Central memory CD4-positive, alpha-beta T cell (primary cell): Measurements from ENCODE around the gene ACSM5.

ENCODE experiments used
- DNase-seq: peaks from one replicate; pipeline ENCODE4 v3.0.0; 2022
- total RNA-seq, 3 experiments: gene quantifications; one replicate each; lab custom pipeline; 2026; lab: John Stamatoyannopoulos, UW

ACSM5 gene, protein sequence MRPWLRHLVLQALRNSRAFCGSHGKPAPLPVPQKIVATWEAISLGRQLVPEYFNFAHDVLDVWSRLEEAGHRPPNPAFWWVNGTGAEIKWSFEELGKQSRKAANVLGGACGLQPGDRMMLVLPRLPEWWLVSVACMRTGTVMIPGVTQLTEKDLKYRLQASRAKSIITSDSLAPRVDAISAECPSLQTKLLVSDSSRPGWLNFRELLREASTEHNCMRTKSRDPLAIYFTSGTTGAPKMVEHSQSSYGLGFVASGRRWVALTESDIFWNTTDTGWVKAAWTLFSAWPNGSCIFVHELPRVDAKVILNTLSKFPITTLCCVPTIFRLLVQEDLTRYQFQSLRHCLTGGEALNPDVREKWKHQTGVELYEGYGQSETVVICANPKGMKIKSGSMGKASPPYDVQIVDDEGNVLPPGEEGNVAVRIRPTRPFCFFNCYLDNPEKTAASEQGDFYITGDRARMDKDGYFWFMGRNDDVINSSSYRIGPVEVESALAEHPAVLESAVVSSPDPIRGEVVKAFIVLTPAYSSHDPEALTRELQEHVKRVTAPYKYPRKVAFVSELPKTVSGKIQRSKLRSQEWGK
- total RNA-seq: 0 reads per million in 3 experiments

- DNase-seq: no peak
These were observed at the start of gene ACSM5 for GRCh38 chr16:20409398-20410120. Gene ACSM5, plus strand, starts transcription at chr16:20409534. Its CDS starts 1,951 bp downstream, at chr16:20411485.

GRCh38 chr16:20359997-20360396 lies 49.3 kb upstream of the ACSM5 start:
- no peak for DNase-seq

GRCh38 chr16:20363191-20363590 lies 46.1 kb upstream of the ACSM5 start:
- no peak for DNase-seq

DNA sequence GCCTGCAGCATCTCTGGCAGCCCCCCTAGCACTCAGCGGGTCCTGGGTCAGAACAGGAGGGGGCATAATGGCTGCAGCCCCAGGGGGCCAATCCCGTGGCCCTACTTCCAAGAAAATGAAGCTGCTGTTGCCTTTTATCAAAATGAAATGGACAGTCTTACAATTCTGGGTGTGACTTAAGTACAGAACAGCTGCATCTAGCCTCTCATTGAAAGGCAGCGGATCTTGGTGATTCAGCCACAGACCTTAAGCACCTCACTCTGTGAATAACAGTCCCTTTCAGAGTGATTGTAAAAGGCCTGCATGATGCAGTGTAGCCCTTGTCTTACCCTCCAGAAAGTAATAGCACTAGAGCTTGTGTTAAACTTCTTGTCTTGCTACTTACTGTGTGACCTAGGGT lies 45.3 kb upstream of the ACSM5 start:
- DNase-seq: no peak

GRCh38 chr16:20369452-20370054 lies 39.8 kb upstream of the ACSM5 start:
- DNase-seq: no peak

DNA sequence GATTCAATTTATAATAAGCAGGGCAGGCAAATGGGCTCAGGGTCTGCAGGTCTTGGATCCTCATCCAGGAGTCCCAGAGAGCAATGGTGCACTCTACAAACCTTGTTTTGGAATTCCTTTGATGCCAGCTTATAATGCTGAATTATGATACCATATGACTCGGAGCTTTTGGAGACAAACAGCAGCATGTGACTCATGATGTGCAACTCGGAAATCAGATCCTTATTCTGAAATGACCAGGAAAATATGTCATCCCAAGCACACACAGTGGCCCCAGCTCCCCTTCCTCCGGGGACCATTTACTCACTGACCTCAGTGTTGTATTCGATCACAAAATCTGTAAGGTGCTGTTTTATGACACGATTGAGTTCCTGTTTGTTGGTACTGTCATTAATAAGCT lies 36.6 kb upstream of the ACSM5 start:
- no peak for DNase-seq

DNA sequence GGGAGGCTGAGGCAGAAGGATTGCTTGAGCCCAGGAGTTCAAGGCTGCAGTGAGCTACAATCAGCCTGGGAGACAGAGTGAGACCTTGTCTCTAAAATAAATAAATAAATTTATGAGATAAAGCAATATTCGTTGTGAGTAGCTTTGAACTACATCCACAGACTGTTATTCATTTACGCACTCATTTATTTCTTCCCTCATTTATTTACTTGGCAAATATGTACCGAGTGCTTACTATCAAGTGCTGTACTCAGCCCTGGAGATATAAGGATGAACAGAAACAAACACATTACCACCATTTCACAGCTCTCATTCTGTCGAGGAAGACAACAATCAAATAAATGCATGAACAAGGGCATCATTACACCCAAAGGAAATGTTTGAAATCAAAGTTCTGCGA lies 32.2 kb upstream of the ACSM5 start:
- no peak for DNase-seq

GRCh38 chr16:20380782-20381181 lies 28.6 kb upstream of the ACSM5 start:
- DNase-seq: no peak

- no peak for DNase-seq
These were observed 27.0 kb upstream of the ACSM5 start for GRCh38 chr16:20382202-20382948.

DNA sequence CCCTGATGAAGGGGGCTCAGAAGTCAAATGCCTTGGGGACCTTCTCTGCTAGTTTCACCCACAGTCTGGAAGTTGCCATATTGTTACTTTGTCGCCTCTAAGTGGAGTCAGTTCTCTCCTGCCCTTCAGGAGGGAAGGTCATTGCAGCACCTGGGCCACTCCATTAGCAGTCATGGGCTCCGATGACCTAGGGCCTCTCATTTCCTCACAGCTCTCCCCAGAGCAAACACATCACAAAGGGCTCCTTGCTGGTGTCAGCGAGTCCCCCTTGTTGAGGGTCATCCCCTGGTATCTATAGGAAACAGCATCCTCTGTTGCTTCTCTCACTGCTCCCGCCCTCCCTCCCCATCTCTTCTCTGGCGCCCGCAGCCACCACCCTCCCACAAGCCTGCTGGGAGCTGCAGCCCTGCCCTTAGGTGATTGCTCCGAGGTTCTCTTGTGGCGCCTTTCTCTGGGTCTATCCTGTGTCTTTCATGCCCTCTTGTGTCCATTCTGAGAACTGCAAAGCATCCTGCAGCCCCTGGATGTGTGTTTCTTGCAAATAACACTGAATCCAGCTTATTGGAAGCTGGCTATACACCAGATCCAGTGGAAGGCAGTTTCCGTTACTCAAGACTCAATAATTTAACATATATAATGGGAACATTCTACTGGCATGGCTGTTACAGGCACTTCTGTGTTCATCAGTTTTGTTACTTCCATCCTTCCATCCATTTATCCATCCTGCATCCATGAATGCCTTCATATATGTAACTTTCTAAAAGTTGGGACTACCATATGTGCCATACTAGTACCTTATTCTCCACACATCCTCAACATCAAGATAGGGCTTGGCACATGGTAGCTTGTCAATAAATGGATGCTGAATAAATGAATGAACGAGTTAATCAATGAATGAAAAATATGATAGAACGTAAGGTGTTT lies 26.0 kb upstream of the ACSM5 start:
- peak; percentile 13 for DNase-seq

GRCh38 chr16:20385844-20386832 lies 23.2 kb upstream of the ACSM5 start:
- peak; percentile 6 for DNase-seq

- DNase-seq: no peak
These were observed 21.4 kb upstream of the ACSM5 start for GRCh38 chr16:20387978-20388377.

DNA sequence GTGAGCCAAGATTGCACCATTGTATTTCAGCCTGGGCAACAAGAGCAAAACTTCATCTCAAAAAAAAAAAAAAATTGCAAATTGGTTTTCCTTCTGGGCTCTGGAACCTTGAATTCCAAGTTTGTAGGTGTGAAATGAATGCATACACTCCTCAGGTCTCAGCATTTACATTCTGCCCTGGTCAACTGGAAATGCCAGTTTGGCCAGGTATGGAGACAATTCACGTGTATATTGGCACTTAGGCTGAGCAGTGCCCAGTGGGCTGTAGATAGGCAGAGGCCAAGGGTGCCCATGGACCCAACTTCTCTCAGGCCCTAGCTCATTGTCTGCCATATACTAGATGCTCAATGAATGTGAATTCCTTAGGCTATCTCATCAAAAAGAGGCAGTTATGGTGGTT lies 20.5 kb upstream of the ACSM5 start:
- DNase-seq: no peak

DNA sequence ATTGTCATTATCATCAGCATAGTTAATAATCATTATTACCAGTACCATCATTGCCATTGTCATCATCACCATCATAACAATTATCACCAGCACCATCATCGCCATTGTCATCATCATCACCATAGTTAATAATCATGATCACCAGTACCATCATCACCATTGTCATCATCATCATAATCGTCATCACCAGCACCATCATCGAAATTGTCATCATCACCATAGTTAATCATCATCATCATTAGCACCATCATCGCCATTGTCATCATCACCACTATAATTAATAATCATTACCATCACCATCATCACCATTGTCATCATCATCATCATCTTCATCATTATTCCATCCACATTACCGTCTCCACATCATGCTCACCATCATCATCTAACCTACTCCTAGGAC lies 18.3 kb upstream of the ACSM5 start:
- DNase-seq: no peak

DNA sequence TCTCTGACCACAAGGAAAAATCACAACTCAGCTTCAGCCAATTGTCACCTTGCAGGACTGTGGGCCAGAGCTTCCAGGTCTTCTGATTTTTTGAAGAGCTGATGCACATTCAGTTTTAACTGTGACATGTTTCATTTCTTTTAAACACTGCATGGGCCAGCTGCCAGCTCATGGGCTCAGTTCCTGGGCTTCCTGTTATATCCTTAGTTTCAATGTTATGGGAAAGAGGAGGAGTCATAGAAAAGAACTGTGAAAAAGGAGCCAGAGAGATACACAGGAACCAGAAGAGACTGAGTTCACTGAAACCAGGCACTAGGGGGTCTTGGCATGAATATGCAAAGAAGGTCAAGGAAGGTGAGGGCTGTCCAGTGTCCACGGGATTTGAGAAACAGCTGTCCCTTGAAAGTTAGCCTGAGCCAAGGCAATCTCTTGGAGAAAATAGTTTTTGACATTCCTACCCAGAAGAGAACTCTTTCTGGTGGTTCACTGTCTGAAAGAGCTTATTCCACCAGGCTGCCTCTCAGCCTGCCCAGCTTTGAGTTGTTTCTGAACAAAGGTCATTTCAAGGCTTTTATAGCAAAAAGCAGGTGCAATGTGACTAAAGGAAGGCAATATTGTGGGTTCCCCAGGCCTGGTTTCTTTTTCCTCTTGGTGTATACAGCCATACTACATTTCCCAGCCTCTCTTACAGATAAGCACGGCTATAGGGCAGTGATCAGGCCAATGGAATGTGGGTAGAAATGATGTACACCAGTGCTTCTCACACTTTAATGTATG lies 15.3 kb upstream of the ACSM5 start:
- no peak for DNase-seq

DNA sequence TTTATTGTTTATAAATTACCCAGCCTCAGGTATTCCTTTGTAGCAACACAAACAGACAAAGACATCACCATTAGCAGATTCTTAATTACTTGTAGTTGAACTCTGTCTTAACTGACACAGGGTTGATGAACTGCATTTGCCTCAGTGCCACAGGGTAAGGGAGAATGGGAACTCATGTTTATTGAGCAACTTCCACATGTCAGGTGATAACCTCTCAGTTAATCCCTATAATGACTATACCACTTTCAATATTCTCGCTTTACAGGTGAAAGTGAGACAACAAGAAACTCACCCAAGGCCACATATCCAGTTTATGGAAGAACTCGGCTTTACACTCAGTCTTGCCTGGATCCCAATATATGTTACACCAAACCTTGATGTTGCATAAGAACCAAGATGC lies 13.4 kb upstream of the ACSM5 start:
- DNase-seq: no peak

DNA sequence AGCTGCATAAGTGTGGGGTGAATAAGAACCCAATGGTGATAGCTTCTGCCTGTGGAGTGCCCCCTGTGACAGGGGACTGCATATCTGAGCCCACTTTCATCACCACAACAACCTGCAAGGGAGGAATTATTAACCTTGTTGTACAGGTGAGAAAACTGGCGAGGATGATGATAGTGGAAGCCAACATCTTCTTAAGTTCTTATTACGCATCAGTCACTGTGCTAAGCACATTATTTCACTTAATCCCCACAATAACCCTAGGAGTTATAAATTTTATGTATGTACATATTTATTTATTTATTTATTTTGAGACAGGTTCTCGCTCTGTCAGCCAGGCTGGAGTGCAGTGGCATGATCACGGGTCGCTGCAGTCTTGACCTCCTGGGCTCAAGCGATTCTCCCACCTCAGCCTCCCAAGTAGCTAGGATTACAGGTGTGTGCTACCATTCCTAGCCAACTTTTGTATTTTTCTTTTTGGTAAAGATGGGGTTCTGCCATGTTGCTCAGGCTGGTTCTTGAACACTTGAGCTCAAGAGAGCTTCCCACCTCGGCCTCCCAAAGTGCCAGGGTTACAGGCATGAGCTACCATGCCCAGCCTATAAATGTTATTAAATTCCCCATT lies 12.4 kb upstream of the ACSM5 start:
- no peak for DNase-seq

DNA sequence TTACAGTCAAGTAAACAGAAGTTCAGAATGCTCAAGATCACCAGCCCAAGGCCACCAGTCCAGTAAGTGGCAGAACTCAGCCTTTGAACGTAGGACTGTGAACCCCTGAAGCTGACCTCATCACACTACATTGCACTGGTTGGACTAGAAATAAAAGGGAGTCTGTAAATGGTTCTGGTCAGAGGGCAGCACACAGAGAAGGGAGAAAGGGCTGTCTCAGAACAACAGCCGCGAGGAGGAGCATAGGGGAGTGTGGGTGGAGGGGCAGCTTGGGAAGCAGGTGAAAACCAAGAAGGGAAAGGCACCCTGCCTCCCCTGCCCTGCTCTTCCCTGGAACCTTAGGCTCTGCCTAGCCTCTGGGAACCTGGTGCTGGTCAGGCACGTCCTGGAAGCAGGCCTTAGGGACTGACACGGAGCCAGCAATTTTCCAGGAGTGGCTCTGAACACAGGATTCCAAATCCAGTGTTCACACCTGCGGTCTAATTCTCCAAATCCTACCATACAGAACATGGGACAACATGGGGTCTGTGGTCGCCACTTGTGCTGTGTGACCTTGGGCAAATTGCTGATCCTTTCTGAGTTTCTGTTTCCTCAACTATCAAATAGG lies 11.8 kb upstream of the ACSM5 start:
- DNase-seq: no peak
